DMS79 treated with DMSO at 0.1 percent for 48 hours (cell line): ENCODE data around the gene CAMTA1.
A peak's percentile ranks its signal among the peaks of the same experiment; 100 is the strongest.

Source experiments
- DNase-seq: peaks from one replicate; lab custom pipeline; 2025; lab: John Stamatoyannopoulos, UW

The CAMTA1 gene

GRCh38 chr1:7432102-7432899 is 647.0 kb downstream of the CAMTA1 start:
- peak; percentile 31 for DNase-seq

- DNase-seq: peak; percentile 20
Observed at GRCh38 chr1:7432900-7433380, 647.7 kb downstream of the CAMTA1 start.

DNA sequence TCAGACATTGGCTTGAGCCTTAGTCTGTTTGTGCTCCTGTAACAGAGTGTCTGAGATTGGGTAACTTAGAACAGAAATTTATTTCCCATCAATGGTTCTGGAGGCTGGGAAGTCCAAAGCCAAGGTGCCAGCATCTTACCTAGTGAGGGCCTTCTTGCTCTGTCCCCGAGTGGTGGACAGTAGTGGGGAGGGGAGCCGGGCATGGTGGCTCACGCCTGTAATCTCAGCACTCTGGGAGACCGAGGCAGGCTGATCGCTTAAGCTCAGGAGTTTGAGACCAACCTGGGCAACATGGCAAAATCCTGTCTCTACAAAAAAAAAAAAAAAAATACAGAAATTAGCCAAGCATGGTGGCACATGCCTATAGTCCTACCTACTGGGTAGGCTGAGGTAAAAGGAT is 649.3 kb downstream of the CAMTA1 start:
- no peak for DNase-seq

DNA sequence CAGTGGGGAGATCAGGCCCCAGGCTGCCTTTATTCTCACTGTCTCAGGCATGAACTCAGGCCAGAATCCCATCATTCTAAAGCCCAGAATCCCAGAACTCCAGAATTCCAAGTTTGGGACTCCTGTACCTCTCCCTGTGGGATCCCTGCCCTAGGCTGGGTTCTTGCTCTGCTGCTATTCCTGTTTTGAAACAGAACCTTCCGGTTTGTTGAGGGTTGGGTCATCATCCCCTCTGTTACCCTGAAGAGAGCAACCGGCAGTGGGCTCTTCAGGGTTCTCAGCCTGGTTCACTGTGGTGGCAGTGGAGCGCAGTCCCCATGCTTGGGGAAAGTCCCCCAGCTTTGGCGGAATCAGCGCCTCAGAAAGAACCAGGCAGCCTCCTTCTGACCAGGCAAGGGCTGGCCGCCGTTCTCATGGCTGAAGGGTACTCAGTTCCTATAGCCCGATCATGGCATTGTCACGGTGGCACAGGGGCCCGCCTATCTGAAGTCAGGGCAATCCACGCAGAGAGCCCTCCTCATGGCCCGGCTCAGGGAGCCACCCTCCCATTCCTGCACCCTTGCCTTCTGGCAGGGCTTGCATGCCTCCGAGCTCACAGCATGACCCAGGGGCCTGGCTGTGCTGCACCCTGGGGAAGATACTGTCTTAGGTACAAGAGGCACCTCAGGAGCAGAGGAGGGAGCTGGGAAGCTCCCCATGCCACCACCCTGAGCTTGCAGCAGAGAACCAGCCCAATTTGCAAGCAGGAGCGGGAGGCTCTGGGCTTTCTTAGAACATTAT is 650.2 kb downstream of the CAMTA1 start:
- DNase-seq: no peak

DNA sequence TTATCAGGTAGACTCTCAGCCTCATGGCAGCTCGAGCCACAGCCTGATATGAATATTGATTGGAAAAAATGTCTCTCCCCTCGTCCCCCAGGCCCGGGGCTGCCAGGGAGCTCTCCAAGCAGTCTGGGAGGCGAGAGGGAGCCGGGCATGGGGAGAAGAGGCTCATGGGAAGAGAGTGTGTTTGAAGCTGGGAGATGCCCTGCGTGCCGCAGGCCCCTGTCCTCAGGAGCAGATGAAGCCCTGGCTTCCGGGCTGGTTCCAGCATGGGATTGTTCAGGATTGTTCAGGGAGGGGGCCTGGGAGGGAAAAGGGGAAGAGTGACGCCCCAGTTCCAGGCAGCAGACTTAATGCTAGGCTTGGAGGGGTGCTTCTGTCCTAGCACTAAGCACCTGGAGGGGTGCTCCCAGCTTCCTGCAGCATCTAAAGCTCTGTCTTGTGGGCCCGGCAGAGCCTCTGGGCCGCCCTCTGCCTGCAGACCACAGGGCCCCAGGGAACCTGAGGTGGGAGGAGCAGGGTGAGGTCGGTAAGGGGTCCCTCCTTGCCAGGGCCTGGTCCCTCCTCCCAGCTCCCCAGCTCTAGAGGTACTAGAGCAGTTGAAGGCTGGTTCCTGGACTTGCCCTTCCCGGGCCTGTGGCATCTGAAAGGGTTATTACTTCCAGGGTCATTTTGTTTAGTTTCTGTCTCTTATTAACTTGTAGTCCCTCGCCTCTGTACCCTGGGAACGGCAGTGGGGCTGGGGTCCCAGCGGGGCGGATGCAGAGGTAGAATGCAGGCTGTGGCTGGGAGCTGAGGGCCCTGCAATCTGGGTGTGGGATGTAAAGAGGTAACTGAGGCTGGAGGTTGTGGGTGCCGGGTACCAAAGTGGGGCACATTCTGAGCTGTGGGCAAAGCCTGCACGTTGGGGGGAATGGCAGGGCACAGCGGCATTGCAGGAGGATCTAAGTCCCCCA is 651.1 kb downstream of the CAMTA1 start:
- no peak for DNase-seq

- DNase-seq: no peak
Observed at GRCh38 chr1:7437036-7437435, 651.8 kb downstream of the CAMTA1 start.

GRCh38 chr1:7437608-7438395 is 652.5 kb downstream of the CAMTA1 start:
- DNase-seq: no peak

DNA sequence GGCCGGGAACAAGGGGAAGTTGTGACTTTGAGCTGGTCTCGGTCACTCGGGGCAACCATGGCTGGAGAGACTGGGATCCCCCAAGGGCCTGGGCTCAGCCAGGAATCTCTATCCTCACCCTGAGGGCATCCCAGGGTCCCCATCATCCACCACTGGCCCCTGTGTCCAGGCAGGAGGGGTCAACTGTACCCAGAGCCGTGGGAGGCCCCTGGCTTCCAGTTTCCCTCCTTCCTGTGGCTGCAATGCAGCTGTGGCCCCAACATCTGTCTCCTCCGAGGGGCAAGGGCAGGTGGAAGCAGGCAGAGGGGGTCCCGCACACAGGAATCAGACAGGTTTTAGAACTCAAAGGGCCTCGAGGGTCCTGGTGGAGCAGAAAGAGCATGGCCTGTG is 653.1 kb downstream of the CAMTA1 start:
- no peak for DNase-seq

GRCh38 chr1:7438921-7439655 is 653.8 kb downstream of the CAMTA1 start:
- DNase-seq: no peak

GRCh38 chr1:7440154-7440553 is 654.9 kb downstream of the CAMTA1 start:
- DNase-seq: no peak

- no peak for DNase-seq
Observed at GRCh38 chr1:7441143-7441841, 656.0 kb downstream of the CAMTA1 start.

DNA sequence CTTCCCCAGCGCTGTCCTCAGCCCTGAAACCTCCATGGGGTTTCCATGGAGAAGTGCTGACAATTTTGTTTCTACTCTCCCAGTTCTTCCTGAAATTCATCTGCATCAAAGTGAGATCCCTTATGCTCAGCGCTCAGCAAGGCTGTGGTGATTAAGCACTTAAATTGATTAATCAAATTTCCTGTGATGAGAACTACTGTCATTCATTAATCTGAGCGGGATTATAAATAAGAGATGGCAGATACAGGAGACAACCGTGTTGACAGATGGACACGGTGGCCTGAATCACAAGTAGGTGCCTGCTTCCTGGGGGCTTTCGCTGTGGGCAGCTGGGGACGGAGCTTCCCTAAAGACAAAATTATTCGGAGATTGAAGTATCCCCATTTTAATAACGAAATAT is 656.8 kb downstream of the CAMTA1 start:
- no peak for DNase-seq

- no peak for DNase-seq
Observed at GRCh38 chr1:7442918-7443317, 657.7 kb downstream of the CAMTA1 start.

- DNase-seq: no peak
Observed at GRCh38 chr1:7444363-7444762, 659.1 kb downstream of the CAMTA1 start.

GRCh38 chr1:7447093-7447492 is 661.8 kb downstream of the CAMTA1 start:
- DNase-seq: peak; percentile 95

DNA sequence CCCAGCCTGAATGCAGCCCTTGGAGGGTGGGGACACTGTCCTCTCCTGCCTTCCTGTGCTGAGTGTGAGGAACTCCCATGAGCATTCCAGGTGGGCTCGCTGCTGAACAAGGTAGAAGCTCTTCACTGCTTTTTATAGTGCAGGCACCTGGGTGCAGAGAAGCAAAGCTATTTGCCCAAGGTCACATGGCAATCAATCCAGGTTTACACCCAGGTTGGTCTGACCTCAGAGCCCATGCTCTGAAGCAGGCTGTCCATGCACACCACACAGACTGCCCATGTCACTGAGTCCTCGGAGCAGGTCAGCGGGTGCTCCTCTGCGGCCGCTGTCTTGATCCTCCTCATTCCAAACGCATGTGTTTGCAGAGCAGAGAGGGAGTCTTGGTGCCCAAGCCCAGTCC is 662.5 kb downstream of the CAMTA1 start:
- DNase-seq: peak; percentile 50

GRCh38 chr1:7448986-7449385 is 663.7 kb downstream of the CAMTA1 start:
- DNase-seq: no peak

GRCh38 chr1:7449750-7450149 is 664.5 kb downstream of the CAMTA1 start:
- no peak for DNase-seq

- no peak for DNase-seq
Observed at GRCh38 chr1:7450838-7451237, 665.6 kb downstream of the CAMTA1 start.

- no peak for DNase-seq
Observed at GRCh38 chr1:7453038-7453437, 667.8 kb downstream of the CAMTA1 start.
